ENCODE results near the gene NME7.

NME7 gene

DNA sequence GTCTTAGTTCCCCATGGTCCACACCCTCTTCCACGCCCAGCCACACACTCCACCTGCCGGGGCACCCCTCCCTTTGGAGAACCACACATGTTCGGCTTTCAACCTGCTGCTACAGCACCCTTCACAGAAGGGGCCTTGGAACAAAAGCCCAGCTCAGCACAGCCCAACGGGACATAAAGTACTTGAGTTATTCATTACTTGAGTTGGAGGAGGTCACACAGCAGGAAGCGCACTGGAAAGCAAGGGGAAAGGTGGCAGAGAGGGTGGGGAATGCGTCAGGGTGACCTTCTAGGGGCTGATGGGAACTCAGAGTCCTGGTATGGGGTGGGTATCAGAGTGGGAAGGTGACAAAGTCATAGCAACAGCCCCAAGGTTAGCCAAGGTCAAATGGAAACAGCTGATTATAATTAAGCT is 264.1 kb downstream of the NME7 start:
- Mint-ChIP-seq H3K36me3 (ENCODE audit: low read depth) (peaks cover 6% of the 10 kb centered on the region), H3K27me3 (ENCODE audit: low read depth) (peaks cover 16% of the 10 kb centered on the region), H3K27ac (no peak overlapping the region), H3K4me3 (no peak overlapping the region), H3K4me1 (peaks cover 9% of the 10 kb centered on the region), H3K9me3 (no peaks in the 10 kb centered on the region)
- TF ChIP-seq CTCF (IDR thresholded peaks at IDR 0.05; ENCODE audit: unreplicated experiment in 3 of 3), result no peak

DNA sequence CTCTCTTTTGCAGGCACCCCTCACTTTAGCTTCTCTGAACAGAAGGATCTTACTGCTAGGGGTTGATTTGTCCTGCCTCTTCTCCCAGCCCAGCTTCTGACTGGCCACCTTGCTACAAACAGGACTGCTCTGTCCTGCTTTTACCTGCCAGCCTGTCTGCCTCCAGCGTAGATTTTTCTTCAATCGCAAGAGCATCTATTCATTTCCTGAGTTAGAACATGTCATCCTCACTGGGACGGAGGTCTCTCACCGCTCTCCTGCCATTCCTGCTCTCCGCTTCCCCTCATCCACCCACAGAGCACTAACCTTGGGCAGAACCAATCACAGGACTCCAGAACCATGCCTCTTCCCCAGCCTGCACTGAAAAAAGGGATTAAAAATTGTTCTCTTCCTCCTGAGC is 264.6 kb downstream of the NME7 start:
- Mint-ChIP-seq H3K36me3 (ENCODE audit: low read depth) (peaks cover 3% of the 10 kb centered on the region), H3K27me3 (ENCODE audit: low read depth) (peaks cover 14% of the 10 kb centered on the region), H3K4me3 (no peak overlapping the region), H3K27ac (no peak overlapping the region), H3K4me1 (peaks cover 5% of the 10 kb centered on the region), H3K9me3 (no peaks in the 10 kb centered on the region)
- TF ChIP-seq CTCF (IDR thresholded peaks at IDR 0.05; ENCODE audit: unreplicated experiment in 3 of 3), result no peak

GRCh38 chr1:169102567-169102966 is 265.0 kb downstream of the NME7 start:
- peak overlapping the region in 1 of 3 experiments; percentile 68 for H3K27ac Mint-ChIP-seq
- peaks cover 5% of the 10 kb centered on the region for H3K4me1 Mint-ChIP-seq
- H3K4me3 Mint-ChIP-seq, result peak overlapping the region in 1 of 3 experiments; percentile 22
- peaks cover 14% of the 10 kb centered on the region for H3K27me3 Mint-ChIP-seq (ENCODE audit: low read depth)
- no peaks in the 10 kb centered on the region for H3K9me3 Mint-ChIP-seq
- no peaks in the 10 kb centered on the region for H3K36me3 Mint-ChIP-seq (ENCODE audit: low read depth)
- no peak for TF ChIP-seq CTCF (IDR thresholded peaks at IDR 0.05; ENCODE audit: unreplicated experiment in 3 of 3)

- H3K27ac Mint-ChIP-seq, result peak overlapping the region in 1 of 3 experiments; percentile 35
- peaks cover 5% of the 10 kb centered on the region for H3K4me1 Mint-ChIP-seq
- H3K9me3 Mint-ChIP-seq, result no peaks in the 10 kb centered on the region
- no peak for TF ChIP-seq CTCF (IDR thresholded peaks at IDR 0.05; ENCODE audit: unreplicated experiment in 3 of 3)
- H3K27me3 Mint-ChIP-seq (ENCODE audit: low read depth), result peaks cover 14% of the 10 kb centered on the region
- no peaks in the 10 kb centered on the region for H3K36me3 Mint-ChIP-seq (ENCODE audit: low read depth)
- H3K4me3 Mint-ChIP-seq, result no peak overlapping the region
These were observed 266.9 kb downstream of the NME7 start for GRCh38 chr1:169100651-169101088.

- peak overlapping the region in 1 of 3 experiments; percentile 12 for H3K27ac Mint-ChIP-seq
- peaks cover 13% of the 10 kb centered on the region for H3K27me3 Mint-ChIP-seq (ENCODE audit: low read depth)
- no peak for TF ChIP-seq CTCF (IDR thresholded peaks at IDR 0.05; ENCODE audit: unreplicated experiment in 3 of 3)
- no peaks in the 10 kb centered on the region for H3K9me3 Mint-ChIP-seq
- H3K36me3 Mint-ChIP-seq (ENCODE audit: low read depth), result no peaks in the 10 kb centered on the region
- no peak overlapping the region for H3K4me3 Mint-ChIP-seq
- peaks cover 5% of the 10 kb centered on the region for H3K4me1 Mint-ChIP-seq
These were observed 267.4 kb downstream of the NME7 start for GRCh38 chr1:169100208-169100607.

DNA sequence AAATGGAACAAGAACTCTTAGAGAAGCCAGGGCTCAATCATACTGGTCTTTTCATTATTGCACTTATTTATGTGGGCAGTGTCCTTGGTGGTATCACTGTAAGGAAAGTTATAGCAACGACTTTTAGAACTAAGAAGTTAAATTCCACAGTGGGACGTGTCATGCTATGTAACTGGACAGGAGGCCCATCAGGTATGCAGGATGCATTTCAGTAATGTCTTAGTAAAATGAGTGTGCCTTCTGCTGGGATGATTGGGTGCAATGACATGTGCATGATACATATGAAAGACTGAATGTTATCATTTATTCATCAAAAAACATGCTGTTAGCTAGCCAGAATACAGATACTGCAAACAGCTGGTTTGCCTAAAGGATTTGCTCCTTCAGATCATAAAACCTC is 268.0 kb downstream of the NME7 start:
- Mint-ChIP-seq H3K4me1 (peaks cover 5% of the 10 kb centered on the region), H3K9me3 (no peaks in the 10 kb centered on the region), H3K36me3 (ENCODE audit: low read depth) (no peaks in the 10 kb centered on the region), H3K27me3 (ENCODE audit: low read depth) (peaks cover 6% of the 10 kb centered on the region), H3K4me3 (no peak overlapping the region), H3K27ac (no peak overlapping the region)
- no peak for TF ChIP-seq CTCF (IDR thresholded peaks at IDR 0.05; ENCODE audit: unreplicated experiment in 3 of 3)
